Skin epidermis (tissue), 12 donors: ENCODE results near the gene GPR84.
A peak's percentile ranks its signal among the peaks of the same experiment; 100 is the strongest.

Source experiments
- H3K27ac ChIP-seq, 21 experiments: fragments of 200-600 bp; sonication (generic) in 11 of 21; one replicate each; pipeline ENCODE4 v1.5.0; 2020; ENCODE audit warnings: mild to moderate bottlenecking in 3 of 21, inconsistent platforms in 2 of 21, moderate library complexity in 2 of 21
- H3K4me3 ChIP-seq, 7 experiments: fragments of 200-600 bp; sonication (generic) in 2 of 7; one replicate each; pipeline ENCODE4 v1.5.0; 2020; ENCODE audit warnings: inconsistent platforms in 2 of 7, mild to moderate bottlenecking in 2 of 7, moderate library complexity in 1 of 7

Gene GPR84

GRCh38 chr12:54364413-54364812 is at the start of gene GPR84:
Gene GPR84, minus strand, starts transcription at chr12:54364486. Its CDS starts 635 bp downstream, at chr12:54363851.
- Histone ChIP-seq H3K4me3 (no peak within 1 kb of the TSS), H3K27ac (peak within 1 kb of the TSS in 5 of 21 experiments; percentile 4 to 56 (median 30))

- peak overlapping the region in 1 of 7 experiments; percentile 9 for H3K4me3 ChIP-seq
These were observed 49.3 kb upstream of the GPR84 start for GRCh38 chr12:54413284-54414190.

GRCh38 chr12:54412786-54413185 is 48.5 kb upstream of the GPR84 start:
- peak overlapping the region in 1 of 7 experiments; percentile 9 for H3K4me3 ChIP-seq
- H3K27ac ChIP-seq = peak overlapping the region in 20 of 21 experiments; percentile 69 to 99 (median 82)

More at GRCh38 chr12:54413284-54414190, 49.3 kb upstream of the GPR84 start:
- H3K27ac ChIP-seq = peak overlapping the region in 20 of 21 experiments; percentile 69 to 99 (median 82)

GRCh38 chr12:54412348-54412747 is 48.1 kb upstream of the GPR84 start:
- H3K27ac ChIP-seq = peak overlapping the region in 20 of 21 experiments; percentile 69 to 99 (median 82)
- peak overlapping the region in 1 of 7 experiments; percentile 9 for H3K4me3 ChIP-seq

GRCh38 chr12:54411391-54412241 is 47.3 kb upstream of the GPR84 start:
- H3K4me3 ChIP-seq = no peak overlapping the region
- H3K27ac ChIP-seq = peak overlapping the region in 20 of 21 experiments; percentile 69 to 99 (median 82)

GRCh38 chr12:54409267-54409666 is 45.0 kb upstream of the GPR84 start:
- Histone ChIP-seq H3K27ac (peak overlapping the region in 4 of 21 experiments; percentile 5 to 35 (median 16)), H3K4me3 (no peak overlapping the region)

GRCh38 chr12:54407183-54407905 is 43.1 kb upstream of the GPR84 start:
- Histone ChIP-seq H3K27ac (peak overlapping the region in 5 of 21 experiments; percentile 4 to 51 (median 35)), H3K4me3 (no peak overlapping the region)

GRCh38 chr12:54405573-54405972 is 41.3 kb upstream of the GPR84 start:
- Histone ChIP-seq H3K27ac (peak overlapping the region in 1 of 21 experiments; percentile 3), H3K4me3 (no peak overlapping the region)

GRCh38 chr12:54405106-54405505 is 40.8 kb upstream of the GPR84 start:
- Histone ChIP-seq H3K4me3 (no peak overlapping the region), H3K27ac (peak overlapping the region in 4 of 21 experiments; percentile 3 to 50 (median 34))

GRCh38 chr12:54404061-54405004 is 40.0 kb upstream of the GPR84 start:
- Histone ChIP-seq H3K4me3 (no peak overlapping the region), H3K27ac (peak overlapping the region in 7 of 21 experiments; percentile 3 to 50 (median 32))

GRCh38 chr12:54401119-54401518 is 36.8 kb upstream of the GPR84 start:
- H3K27ac ChIP-seq = no peak overlapping the region
- H3K4me3 ChIP-seq = no peak overlapping the region

- no peak overlapping the region for H3K4me3 ChIP-seq
- no peak overlapping the region for H3K27ac ChIP-seq
These were observed 34.9 kb upstream of the GPR84 start for GRCh38 chr12:54398995-54399793.

GRCh38 chr12:54398218-54398617 is 33.9 kb upstream of the GPR84 start:
- Histone ChIP-seq H3K27ac (no peak overlapping the region), H3K4me3 (no peak overlapping the region)

- no peak overlapping the region for H3K4me3 ChIP-seq
- H3K27ac ChIP-seq = no peak overlapping the region
These were observed 32.9 kb upstream of the GPR84 start for GRCh38 chr12:54397157-54397556.

GRCh38 chr12:54395545-54395944 is 31.3 kb upstream of the GPR84 start:
- peak overlapping the region in 1 of 21 experiments; percentile 20 for H3K27ac ChIP-seq

GRCh38 chr12:54394986-54395385 is 30.7 kb upstream of the GPR84 start:
- Histone ChIP-seq H3K4me3 (no peak overlapping the region), H3K27ac (no peak overlapping the region)

More at GRCh38 chr12:54395545-54395944, 31.3 kb upstream of the GPR84 start:
- no peak overlapping the region for H3K4me3 ChIP-seq

GRCh38 chr12:54394281-54394719 is 30.0 kb upstream of the GPR84 start:
- Histone ChIP-seq H3K4me3 (no peak overlapping the region), H3K27ac (peak overlapping the region in 10 of 21 experiments; percentile 14 to 91 (median 62))
